ENCODE results near the gene SFI1.

- no peak for TF ChIP-seq CTCF (conservative IDR thresholded peaks at IDR 0.05 in 1 of 2, IDR thresholded peaks at IDR 0.05 in 1 of 2; ENCODE audit: extremely low read depth in 1 of 2, insufficient read depth in 1 of 2, low read depth in 1 of 2, low read length in 2 of 2)
- TF ChIP-seq EZH2 (IDR thresholded peaks at IDR 0.05; ENCODE audit: borderline replicate concordance, low read length): no peak
These were observed 141.7 kb downstream of the SFI1 start for GRCh38 chr22:31637891-31638618.

Data from mammary epithelial cell (primary cell).